Gastrocnemius medialis (tissue), 4 donors: ENCODE results near the gene SEMA4C.

Source experiments
- POLR2A ChIP-seq, 2 donors: fragments of 450-650 bp; IDR thresholded peaks; one replicate each; pipeline ENCODE4 v1.6.1; 2017; ENCODE audit warnings: antibody characterized with exemption in 2 of 2, mild to moderate bottlenecking in 2 of 2, moderate library complexity in 2 of 2
- TF ChIP-seq, protein P1 (sequence below), 5 experiments: fragments of 450-650 bp in 3 of 5; fragments of 200-600 bp in 2 of 5; sonication (generic) in 2 of 5; IDR thresholded peaks in 4 of 5; conservative IDR thresholded peaks in 1 of 5; 1 replicate in 4 of 5; 2 replicates in 1 of 5; pipeline ENCODE4 v1.5.1; 2016 to 2019; ENCODE audit warnings: antibody characterized with exemption in 5 of 5, mild to moderate bottlenecking in 3 of 5, moderate library complexity in 3 of 5

DNA sequence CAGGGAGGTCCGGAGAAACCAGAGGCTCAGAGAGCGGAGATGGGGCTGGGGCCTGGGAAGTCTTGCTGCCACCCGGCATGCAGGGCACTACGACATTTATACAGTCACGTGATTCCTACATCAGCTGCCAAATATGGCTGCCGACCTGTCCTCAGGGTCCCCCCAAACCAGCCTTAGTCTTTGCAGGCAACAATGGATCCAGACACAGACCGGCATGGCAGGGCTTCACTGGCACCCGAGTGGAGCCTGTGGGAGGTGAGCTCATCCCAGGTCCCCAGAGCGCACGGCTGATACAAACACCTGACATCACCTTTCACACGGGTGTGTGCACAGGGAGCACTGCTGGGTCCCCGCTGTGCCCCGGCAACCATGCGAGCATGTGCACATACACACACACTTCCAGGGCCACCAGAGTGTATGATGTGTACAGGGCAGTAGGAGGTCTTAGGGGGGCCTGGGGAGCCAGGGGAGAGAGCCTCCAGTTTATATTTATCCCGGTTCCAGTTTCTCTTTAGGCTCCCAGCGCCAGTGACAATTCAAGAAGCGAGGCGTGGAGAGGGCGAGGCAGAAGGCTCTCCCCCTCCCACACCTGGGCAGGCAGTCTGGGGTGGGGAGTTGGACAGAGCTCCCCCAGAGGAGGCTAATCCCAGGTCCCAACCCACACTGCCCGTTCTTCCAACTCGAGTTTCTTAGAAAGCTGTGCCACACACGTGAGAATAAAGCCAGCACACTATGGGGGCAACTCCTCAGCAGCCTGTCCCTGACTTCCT is 2.7 kb downstream of the SEMA4C start:
- TF ChIP-seq, protein P1, sequence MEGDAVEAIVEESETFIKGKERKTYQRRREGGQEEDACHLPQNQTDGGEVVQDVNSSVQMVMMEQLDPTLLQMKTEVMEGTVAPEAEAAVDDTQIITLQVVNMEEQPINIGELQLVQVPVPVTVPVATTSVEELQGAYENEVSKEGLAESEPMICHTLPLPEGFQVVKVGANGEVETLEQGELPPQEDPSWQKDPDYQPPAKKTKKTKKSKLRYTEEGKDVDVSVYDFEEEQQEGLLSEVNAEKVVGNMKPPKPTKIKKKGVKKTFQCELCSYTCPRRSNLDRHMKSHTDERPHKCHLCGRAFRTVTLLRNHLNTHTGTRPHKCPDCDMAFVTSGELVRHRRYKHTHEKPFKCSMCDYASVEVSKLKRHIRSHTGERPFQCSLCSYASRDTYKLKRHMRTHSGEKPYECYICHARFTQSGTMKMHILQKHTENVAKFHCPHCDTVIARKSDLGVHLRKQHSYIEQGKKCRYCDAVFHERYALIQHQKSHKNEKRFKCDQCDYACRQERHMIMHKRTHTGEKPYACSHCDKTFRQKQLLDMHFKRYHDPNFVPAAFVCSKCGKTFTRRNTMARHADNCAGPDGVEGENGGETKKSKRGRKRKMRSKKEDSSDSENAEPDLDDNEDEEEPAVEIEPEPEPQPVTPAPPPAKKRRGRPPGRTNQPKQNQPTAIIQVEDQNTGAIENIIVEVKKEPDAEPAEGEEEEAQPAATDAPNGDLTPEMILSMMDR (IDR thresholded peaks at IDR 0.05 in 4 of 5, conservative IDR thresholded peaks at IDR 0.05 in 1 of 5): no peak
- TF ChIP-seq POLR2A (IDR thresholded peaks at IDR 0.05): no peak
